Measurements from ENCODE around the gene TNFRSF21. TPM values are rescaled to one million over a fixed set of nuclear protein-coding genes. Genes with fewer than 3 reads are reported as not detected.
"Not testable (repeated sequence)": the region's sequence is repeated elsewhere in the genome, so short reads cannot be mapped to it uniquely, and the experiment has no call there.

The TNFRSF21 gene
- total RNA-seq, 1 donor from 2014 or later: 24.2 TPM

GRCh38 chr6:47319867-47320266, 10.2 kb upstream of the TNFRSF21 start:
- Mint-ChIP-seq H3K4me3 (no peak overlapping the region), H3K4me1 (peaks cover 12% of the 10 kb centered on the region), H3K27ac (no peak overlapping the region), H3K36me3 (no peaks in the 10 kb centered on the region), H3K27me3 (ENCODE audit: low read depth) (no peaks in the 10 kb centered on the region), H3K9me3 (no peaks in the 10 kb centered on the region)
- TF ChIP-seq, protein P1, sequence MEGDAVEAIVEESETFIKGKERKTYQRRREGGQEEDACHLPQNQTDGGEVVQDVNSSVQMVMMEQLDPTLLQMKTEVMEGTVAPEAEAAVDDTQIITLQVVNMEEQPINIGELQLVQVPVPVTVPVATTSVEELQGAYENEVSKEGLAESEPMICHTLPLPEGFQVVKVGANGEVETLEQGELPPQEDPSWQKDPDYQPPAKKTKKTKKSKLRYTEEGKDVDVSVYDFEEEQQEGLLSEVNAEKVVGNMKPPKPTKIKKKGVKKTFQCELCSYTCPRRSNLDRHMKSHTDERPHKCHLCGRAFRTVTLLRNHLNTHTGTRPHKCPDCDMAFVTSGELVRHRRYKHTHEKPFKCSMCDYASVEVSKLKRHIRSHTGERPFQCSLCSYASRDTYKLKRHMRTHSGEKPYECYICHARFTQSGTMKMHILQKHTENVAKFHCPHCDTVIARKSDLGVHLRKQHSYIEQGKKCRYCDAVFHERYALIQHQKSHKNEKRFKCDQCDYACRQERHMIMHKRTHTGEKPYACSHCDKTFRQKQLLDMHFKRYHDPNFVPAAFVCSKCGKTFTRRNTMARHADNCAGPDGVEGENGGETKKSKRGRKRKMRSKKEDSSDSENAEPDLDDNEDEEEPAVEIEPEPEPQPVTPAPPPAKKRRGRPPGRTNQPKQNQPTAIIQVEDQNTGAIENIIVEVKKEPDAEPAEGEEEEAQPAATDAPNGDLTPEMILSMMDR (IDR thresholded peaks at IDR 0.05; ENCODE audit: unreplicated experiment): no peak
- no peak for DNase-seq (ENCODE audit: low spot score in 2 of 2, unreplicated experiment in 2 of 2)

DNA sequence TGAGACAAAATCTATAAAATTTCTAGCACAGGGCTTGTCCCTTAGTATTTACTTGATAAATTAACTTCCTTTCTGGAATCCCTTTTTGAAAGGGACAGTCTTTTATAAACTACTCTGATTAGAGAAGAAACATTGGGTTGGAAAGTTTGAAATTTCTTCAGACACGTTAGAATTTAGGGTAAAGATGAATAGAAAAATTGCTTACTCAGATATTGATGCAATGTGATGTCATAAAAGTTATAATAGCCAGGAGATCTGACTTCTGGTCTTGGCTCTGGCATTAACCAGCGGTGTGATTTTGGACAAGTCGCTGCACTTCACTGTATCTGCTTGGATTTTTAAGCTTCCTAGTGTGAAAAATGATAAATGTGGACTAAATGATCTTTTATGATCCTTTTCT, 9.7 kb upstream of the TNFRSF21 start:
- TF ChIP-seq, protein P1 (IDR thresholded peaks at IDR 0.05; ENCODE audit: unreplicated experiment): no peak
- Mint-ChIP-seq H3K4me1 (peaks cover 12% of the 10 kb centered on the region), H3K27me3 (ENCODE audit: low read depth) (no peaks in the 10 kb centered on the region), H3K27ac (no peak overlapping the region), H3K4me3 (no peak overlapping the region), H3K9me3 (no peaks in the 10 kb centered on the region), H3K36me3 (no peaks in the 10 kb centered on the region)
- DNase-seq (ENCODE audit: low spot score in 2 of 2, unreplicated experiment in 2 of 2): no peak

DNA sequence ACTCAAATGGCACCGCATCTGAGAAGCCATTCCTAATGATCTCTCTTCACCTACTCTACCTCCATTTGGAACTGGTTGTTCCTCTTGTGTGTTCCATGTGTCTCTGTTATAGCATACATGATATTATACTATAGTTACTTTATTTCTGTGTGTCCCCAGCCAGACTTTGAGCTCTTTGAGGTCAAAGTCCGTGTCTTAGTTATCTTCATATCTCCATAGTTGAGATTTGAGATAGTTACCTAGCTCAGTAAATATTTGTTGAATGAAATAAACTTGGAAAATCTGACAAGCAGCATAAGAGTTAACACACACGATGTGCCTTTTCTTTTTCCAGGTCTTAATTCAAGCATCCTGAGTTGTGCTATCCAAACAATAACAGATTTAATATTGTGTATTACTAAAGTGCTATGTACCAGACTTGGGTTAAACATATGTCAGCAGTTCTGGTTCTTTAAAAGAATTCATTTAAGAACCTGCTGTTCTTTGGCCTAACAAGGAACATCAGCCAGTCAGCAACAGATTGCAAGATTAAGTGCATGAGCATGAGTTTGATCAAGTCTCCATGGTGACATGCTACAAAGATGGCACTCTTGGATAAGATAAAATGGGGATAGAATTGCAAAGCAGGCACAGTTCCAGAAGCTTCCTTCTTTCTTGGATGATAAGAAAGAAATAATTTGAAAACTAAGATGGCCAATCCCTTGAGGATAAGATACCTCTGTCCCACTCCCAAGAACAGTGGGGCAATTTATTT, 8.7 kb upstream of the TNFRSF21 start:
- H3K9me3 Mint-ChIP-seq: no peaks in the 10 kb centered on the region
- peaks cover 12% of the 10 kb centered on the region for H3K4me1 Mint-ChIP-seq
- TF ChIP-seq, protein P1 (IDR thresholded peaks at IDR 0.05; ENCODE audit: unreplicated experiment): no peak
- no peak overlapping the region for H3K4me3 Mint-ChIP-seq
- no peak overlapping the region for H3K27ac Mint-ChIP-seq
- H3K27me3 Mint-ChIP-seq (ENCODE audit: low read depth): no peaks in the 10 kb centered on the region
- H3K36me3 Mint-ChIP-seq: no peaks in the 10 kb centered on the region
- DNase-seq (ENCODE audit: low spot score in 2 of 2, unreplicated experiment in 2 of 2): no peak

DNA sequence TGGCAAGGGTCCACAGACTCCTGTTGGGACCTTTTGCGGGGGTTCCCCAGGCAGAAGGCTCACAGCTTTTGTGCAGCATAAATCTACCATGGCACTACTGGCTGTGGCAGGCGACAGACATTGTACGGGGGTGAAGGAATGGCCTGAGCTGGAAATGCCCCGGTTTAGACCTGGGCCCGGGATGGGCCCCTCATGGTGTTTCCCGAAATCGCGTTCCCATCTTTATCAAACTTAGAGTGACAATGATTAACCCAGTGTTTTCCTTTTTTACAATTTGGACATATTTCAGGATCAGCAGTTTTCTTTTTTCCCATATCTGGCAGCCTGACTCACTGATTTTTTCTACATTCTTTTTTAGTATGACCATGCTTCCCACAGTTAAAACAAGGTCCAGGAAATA, 5.5 kb upstream of the TNFRSF21 start:
- not testable (repeated sequence) for H3K36me3 Mint-ChIP-seq; H3K9me3 Mint-ChIP-seq; H3K4me3 Mint-ChIP-seq; DNase-seq (ENCODE audit: low spot score in 2 of 2, unreplicated experiment in 2 of 2); H3K27me3 Mint-ChIP-seq (ENCODE audit: low read depth)
- H3K27ac Mint-ChIP-seq: peak overlapping the region; percentile 34
- H3K4me1 Mint-ChIP-seq: peaks cover 12% of the 10 kb centered on the region

GRCh38 chr6:47310131-47310480, 401 bp upstream of the TNFRSF21 start:
- Mint-ChIP-seq H3K36me3 (no peaks in the 10 kb centered on the region), H3K9me3 (no peaks in the 10 kb centered on the region), H3K4me3 (peak overlapping the region; percentile 88), H3K27ac (peak overlapping the region; percentile 86), H3K27me3 (ENCODE audit: low read depth) (peaks cover 4% of the 10 kb centered on the region), H3K4me1 (peaks cover 16% of the 10 kb centered on the region)
- TF ChIP-seq, protein P1 (IDR thresholded peaks at IDR 0.05; ENCODE audit: unreplicated experiment): no peak
- no peak for DNase-seq (ENCODE audit: low spot score in 2 of 2, unreplicated experiment in 2 of 2)

GRCh38 chr6:47308552-47309290, 984 bp downstream of the TNFRSF21 start:
- H3K27ac Mint-ChIP-seq: peak overlapping the region; percentile 82
- no peaks in the 10 kb centered on the region for H3K36me3 Mint-ChIP-seq
- H3K4me1 Mint-ChIP-seq: peaks cover 21% of the 10 kb centered on the region
- TF ChIP-seq, protein P1 (IDR thresholded peaks at IDR 0.05; ENCODE audit: unreplicated experiment): no peak
- H3K9me3 Mint-ChIP-seq: no peaks in the 10 kb centered on the region
- H3K4me3 Mint-ChIP-seq: peak overlapping the region; percentile 88
- H3K27me3 Mint-ChIP-seq (ENCODE audit: low read depth): peaks cover 4% of the 10 kb centered on the region
- peak; percentile 31 to 61 for DNase-seq (ENCODE audit: low spot score in 2 of 2, unreplicated experiment in 2 of 2)
